Calu3 (cell line): ENCODE results near the gene POP4. TPM values are rescaled to one million over a fixed set of nuclear protein-coding genes. Genes with fewer than 3 reads are reported as not detected.

Source experiments
- BruUV-seq: library from RNA; stranded (reverse); fragments of 400-500 nt; replicated peaks from 2 replicates; lab custom pipeline; 2021; lab: Mats Ljungman, UMichigan
- CTCF ChIA-PET: fragments of 300-600 bp; sonication (Branson Sonifier 250); formaldehyde crosslinking; loops from one replicate; lab custom pipeline; 2022; ENCODE audit warnings: antibody characterized with exemption; lab: Charles Lee
- DNase-seq: peaks from one replicate; pipeline ENCODE4 v3.0.0; 2022
- H3K27ac Mint-ChIP-seq: one replicate; pipeline ENCODE4 v1.8.0; 2022; ENCODE audit warnings: mixed read lengths; ENCODE audit not compliant: unreplicated experiment
- H3K27me3 Mint-ChIP-seq: one replicate; pipeline ENCODE4 v1.8.0; 2022; ENCODE audit warnings: mixed read lengths; ENCODE audit not compliant: unreplicated experiment
- H3K36me3 Mint-ChIP-seq: one replicate; pipeline ENCODE4 v1.8.0; 2022; ENCODE audit warnings: mild to moderate bottlenecking, moderate library complexity, mixed read lengths; ENCODE audit not compliant: insufficient read depth, unreplicated experiment
- H3K4me1 Mint-ChIP-seq: one replicate; pipeline ENCODE4 v1.8.0; 2022; ENCODE audit warnings: mild to moderate bottlenecking, low read depth, mixed read lengths; ENCODE audit not compliant: unreplicated experiment
- H3K4me3 Mint-ChIP-seq: one replicate; pipeline ENCODE4 v1.8.0; 2022; ENCODE audit warnings: mild to moderate bottlenecking, low read depth, moderate library complexity, mixed read lengths; ENCODE audit not compliant: unreplicated experiment
- H3K9me3 Mint-ChIP-seq: one replicate; pipeline ENCODE4 v1.8.0; 2022; ENCODE audit warnings: low read depth, mixed read lengths; ENCODE audit not compliant: unreplicated experiment
- intact Hi-C: fragments of 100-400 bp; cut with micrococcal nuclease; formaldehyde crosslinking; loops from one replicate; pipeline ENCODE4 v1.10.0; 2022; ENCODE audit not compliant: unreplicated experiment
- total RNA-seq: library from RNA; stranded (reverse); gene quantifications from 2 replicates; pipeline ENCODE4 v1.2.3, GENCODE V29; 2022
- TF ChIP-seq, protein P1 (sequence below): fragments of 200-600 bp; IDR thresholded peaks from one replicate; pipeline ENCODE4 v1.8.0; 2022; ENCODE audit warnings: antibody characterized with exemption; ENCODE audit not compliant: unreplicated experiment

The POP4 gene
- total RNA-seq, 1 experiment from 2014 or later: 72.9 TPM

DNA sequence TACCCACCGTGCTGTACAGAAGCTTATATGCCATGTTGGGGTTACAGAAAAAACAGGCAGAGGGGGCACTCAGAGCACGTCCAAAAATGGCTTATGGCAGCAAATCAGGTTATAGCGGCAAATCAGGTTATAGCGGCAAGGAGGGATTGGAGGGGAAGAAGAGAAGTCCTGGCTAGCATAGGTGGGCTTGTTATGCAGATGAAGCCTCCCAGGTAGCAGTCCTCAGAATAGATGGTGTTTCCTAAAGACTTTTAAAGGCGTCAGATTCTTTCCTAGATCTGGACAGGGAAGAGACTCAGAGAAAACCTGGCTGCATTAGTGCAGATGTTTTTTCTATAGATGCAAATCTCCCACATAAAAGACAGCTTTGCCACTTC is 39.4 kb downstream of the POP4 start:
- Mint-ChIP-seq H3K27me3 (peaks cover 56% of the 10 kb centered on the region), H3K9me3 (no peaks in the 10 kb centered on the region), H3K27ac (no peak overlapping the region), H3K4me1 (no peaks in the 10 kb centered on the region), H3K36me3 (no peaks in the 10 kb centered on the region), H3K4me3 (no peak overlapping the region)
- intact Hi-C loops: no loop called here
- TF ChIP-seq, protein P1, sequence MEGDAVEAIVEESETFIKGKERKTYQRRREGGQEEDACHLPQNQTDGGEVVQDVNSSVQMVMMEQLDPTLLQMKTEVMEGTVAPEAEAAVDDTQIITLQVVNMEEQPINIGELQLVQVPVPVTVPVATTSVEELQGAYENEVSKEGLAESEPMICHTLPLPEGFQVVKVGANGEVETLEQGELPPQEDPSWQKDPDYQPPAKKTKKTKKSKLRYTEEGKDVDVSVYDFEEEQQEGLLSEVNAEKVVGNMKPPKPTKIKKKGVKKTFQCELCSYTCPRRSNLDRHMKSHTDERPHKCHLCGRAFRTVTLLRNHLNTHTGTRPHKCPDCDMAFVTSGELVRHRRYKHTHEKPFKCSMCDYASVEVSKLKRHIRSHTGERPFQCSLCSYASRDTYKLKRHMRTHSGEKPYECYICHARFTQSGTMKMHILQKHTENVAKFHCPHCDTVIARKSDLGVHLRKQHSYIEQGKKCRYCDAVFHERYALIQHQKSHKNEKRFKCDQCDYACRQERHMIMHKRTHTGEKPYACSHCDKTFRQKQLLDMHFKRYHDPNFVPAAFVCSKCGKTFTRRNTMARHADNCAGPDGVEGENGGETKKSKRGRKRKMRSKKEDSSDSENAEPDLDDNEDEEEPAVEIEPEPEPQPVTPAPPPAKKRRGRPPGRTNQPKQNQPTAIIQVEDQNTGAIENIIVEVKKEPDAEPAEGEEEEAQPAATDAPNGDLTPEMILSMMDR: no peak
- no peak for DNase-seq
- CTCF ChIA-PET: no interaction called here
- BruUV-seq: no TSS peak

DNA sequence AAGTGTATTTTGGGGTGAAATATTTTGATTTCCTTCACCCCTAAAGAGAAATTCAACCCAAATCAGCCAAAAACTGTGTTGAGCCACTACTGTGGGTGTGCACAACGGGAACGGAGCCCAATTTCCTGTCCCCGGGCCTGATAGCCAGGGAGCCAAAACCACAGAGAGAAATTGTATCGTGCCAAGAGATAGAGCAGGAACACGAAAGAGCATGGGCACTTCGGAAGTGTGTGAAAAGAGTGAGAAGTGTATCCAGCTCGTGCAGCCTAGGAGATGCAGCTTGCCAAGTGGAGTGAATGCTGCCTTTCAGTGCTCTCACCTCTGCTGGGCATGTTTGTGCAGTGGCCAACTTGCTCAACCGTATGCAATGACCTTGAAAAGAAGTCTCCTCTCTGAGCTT is 39.8 kb downstream of the POP4 start:
- TF ChIP-seq, protein P1: no peak
- BruUV-seq: no TSS peak
- Mint-ChIP-seq H3K9me3 (no peaks in the 10 kb centered on the region), H3K27ac (no peak overlapping the region), H3K27me3 (peaks cover 58% of the 10 kb centered on the region), H3K36me3 (no peaks in the 10 kb centered on the region), H3K4me3 (no peak overlapping the region), H3K4me1 (no peaks in the 10 kb centered on the region)
- CTCF ChIA-PET: no interaction called here
- DNase-seq: no peak
- intact Hi-C loops: no loop called here

- CTCF ChIA-PET: no interaction called here
- intact Hi-C loops: no loop called here
- BruUV-seq: no TSS peak
- no peaks in the 10 kb centered on the region for H3K36me3 Mint-ChIP-seq
- H3K4me3 Mint-ChIP-seq: no peak overlapping the region
- H3K27me3 Mint-ChIP-seq: peaks cover 68% of the 10 kb centered on the region
- DNase-seq: no peak
- no peaks in the 10 kb centered on the region for H3K9me3 Mint-ChIP-seq
- TF ChIP-seq, protein P1: no peak
- no peak overlapping the region for H3K27ac Mint-ChIP-seq
- H3K4me1 Mint-ChIP-seq: no peaks in the 10 kb centered on the region
These were observed 44.8 kb downstream of the POP4 start for GRCh38 chr19:29650772-29651387.

GRCh38 chr19:29651622-29652394 is 45.7 kb downstream of the POP4 start:
- no peak overlapping the region for H3K4me3 Mint-ChIP-seq
- H3K27ac Mint-ChIP-seq: no peak overlapping the region
- intact Hi-C loops: no loop called here
- BruUV-seq: no TSS peak
- H3K4me1 Mint-ChIP-seq: no peaks in the 10 kb centered on the region
- CTCF ChIA-PET: interaction anchor here (0.6 kb wide), 1 partner anchor 12 kb away, joined by 5 read pairs; no protein-coding TSS in a partner anchor
- DNase-seq: no peak
- H3K9me3 Mint-ChIP-seq: no peaks in the 10 kb centered on the region
- H3K27me3 Mint-ChIP-seq: peaks cover 64% of the 10 kb centered on the region
- no peaks in the 10 kb centered on the region for H3K36me3 Mint-ChIP-seq
- TF ChIP-seq, protein P1: no peak
